ENCODE measurements around the gene MERTK.

MERTK gene

DNA sequence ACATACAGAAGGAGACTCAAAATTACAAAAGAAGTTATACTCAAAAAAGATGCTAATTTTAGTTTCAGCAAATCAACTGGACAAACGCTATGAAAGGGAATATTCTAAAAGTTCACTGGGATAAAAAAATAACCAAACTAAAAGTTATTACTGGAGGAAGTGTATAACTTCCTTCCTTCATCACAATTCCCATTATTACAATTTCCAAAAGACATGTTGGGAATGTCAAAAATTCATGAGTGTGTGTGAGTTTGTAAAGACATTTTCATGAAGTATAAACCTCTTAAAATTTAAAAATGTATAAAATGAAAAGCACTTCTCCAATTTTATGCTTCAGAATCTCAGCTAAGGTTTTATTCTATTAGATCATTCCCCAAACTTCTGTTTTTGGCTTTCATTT is 67.8 kb downstream of the MERTK start:
- Histone ChIP-seq H3K36me3 (ENCODE audit: insufficient read depth, low read length) (no peaks in the 10 kb centered on the region), H3K9ac (ENCODE audit: low read depth, low read length) (no peak overlapping the region), H3K9me3 (ENCODE audit: control insufficient read depth, insufficient read depth, low read length) (no peaks in the 10 kb centered on the region), H3K4me1 (ENCODE audit: insufficient read depth, low read length) (no peaks in the 10 kb centered on the region)

DNA sequence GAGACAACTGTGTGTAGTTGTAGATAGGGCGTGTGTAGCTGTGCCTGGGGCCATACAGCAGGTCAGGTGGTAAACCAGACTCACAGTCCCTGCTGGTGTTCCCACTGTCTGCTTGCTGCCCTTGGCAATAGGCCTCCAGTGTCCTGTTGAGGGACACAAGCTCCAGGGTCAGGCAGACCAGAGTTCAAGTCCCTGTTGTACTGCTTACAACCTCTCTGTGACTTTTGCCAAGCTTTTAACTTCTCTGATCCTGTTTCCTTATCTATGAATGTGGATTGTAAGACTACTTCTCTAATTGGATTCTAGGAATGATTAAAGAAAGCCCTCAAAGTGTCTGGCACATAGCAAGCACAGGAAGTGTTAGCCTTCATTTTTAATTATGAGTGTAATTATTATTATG is 68.6 kb downstream of the MERTK start:
- no peak overlapping the region for H3K9ac ChIP-seq (ENCODE audit: low read depth, low read length)
- no peaks in the 10 kb centered on the region for H3K9me3 ChIP-seq (ENCODE audit: control insufficient read depth, insufficient read depth, low read length)
- no peaks in the 10 kb centered on the region for H3K4me1 ChIP-seq (ENCODE audit: insufficient read depth, low read length)
- H3K36me3 ChIP-seq (ENCODE audit: insufficient read depth, low read length), result no peaks in the 10 kb centered on the region

DNA sequence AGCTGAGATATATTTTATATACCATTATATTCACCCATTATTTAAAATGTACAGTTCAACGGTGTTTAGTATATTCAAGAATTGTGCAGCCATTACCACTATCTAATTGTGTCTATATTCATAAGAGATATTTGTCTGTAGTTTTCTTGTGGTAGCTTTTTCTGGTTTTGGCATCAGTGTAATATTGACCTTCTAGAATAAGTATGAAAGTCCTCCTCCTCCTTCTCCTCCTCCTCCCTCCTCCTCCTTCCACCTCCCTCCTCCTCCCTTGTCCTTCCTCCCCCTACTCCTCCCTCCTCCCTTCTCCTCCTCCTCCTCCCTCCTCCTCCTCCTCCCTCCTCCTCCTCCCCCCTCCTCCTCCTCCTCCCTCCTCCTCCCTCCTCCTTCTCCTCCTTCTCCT is 72.0 kb downstream of the MERTK start:
- no peaks in the 10 kb centered on the region for H3K9me3 ChIP-seq (ENCODE audit: control insufficient read depth, insufficient read depth, low read length)
- no peaks in the 10 kb centered on the region; the same call in 1 of the 2 replicates for H3K4me1 ChIP-seq (ENCODE audit: insufficient read depth, low read length)
- no peak overlapping the region for H3K9ac ChIP-seq (ENCODE audit: low read depth, low read length)
- H3K36me3 ChIP-seq (ENCODE audit: insufficient read depth, low read length), result no peaks in the 10 kb centered on the region

DNA sequence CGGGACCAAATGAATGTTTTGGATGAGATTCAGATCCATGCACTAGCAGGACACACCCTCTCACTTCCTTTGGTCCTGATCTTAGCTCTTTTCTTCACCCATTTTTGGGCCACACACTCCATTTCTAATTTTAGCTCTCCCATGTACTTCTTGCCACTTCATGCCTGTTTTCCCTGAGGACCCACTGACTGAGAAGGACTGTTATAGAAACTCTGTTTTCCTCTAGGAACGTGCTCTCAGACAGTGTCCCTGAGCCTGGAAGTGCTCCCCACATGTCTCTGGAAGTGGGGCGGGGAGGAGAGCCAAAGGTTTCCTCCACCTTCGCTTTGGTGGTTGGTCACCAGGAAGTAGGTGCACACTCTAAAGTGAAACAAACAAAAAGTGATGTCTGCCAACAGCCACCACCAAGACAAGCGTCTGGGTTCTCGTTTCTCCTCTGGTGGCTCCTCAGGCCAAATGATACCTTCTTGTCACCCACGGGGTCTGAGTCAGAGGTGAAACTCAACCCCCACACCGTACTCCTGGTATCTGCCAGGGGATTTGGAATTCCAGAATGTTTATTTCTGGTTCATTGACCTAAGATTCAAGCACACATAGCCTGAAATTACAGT is 74.7 kb downstream of the MERTK start:
- H3K36me3 ChIP-seq (ENCODE audit: insufficient read depth, low read length), result no peaks in the 10 kb centered on the region
- no peak overlapping the region for H3K9ac ChIP-seq (ENCODE audit: low read depth, low read length)
- 0 out of 2 replicates have a peak, but pooled peaks cover 7% of the 10 kb centered on the region for H3K9me3 ChIP-seq (ENCODE audit: control insufficient read depth, insufficient read depth, low read length)
- H3K4me1 ChIP-seq (ENCODE audit: insufficient read depth, low read length), result no peaks in the 10 kb centered on the region; the same call in 1 of the 2 replicates

DNA sequence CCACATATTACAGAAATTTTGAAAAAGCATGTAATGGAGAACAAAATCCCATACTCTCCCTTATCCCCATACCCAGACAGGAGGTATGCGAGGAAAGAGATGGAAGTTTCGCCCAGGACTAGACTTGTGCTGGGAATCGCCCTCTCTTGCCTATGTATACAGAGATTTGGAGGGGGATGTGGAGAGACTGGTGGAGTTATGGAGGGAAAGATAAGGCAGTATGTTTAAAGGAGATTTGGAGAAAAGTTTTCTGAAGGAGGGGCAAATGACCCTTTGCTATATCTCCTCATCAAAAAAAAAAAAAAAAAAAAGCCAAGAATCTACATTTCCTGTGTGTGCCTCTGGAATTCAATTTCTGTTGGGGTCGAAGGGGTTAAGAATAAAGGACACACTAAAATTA is 75.3 kb downstream of the MERTK start:
- H3K36me3 ChIP-seq (ENCODE audit: insufficient read depth, low read length), result no peaks in the 10 kb centered on the region
- 0 out of 2 replicates have a peak, but pooled peaks cover 7% of the 10 kb centered on the region for H3K9me3 ChIP-seq (ENCODE audit: control insufficient read depth, insufficient read depth, low read length)
- no peaks in the 10 kb centered on the region; the same call in 1 of the 2 replicates for H3K4me1 ChIP-seq (ENCODE audit: insufficient read depth, low read length)
- no peak overlapping the region for H3K9ac ChIP-seq (ENCODE audit: low read depth, low read length)

DNA sequence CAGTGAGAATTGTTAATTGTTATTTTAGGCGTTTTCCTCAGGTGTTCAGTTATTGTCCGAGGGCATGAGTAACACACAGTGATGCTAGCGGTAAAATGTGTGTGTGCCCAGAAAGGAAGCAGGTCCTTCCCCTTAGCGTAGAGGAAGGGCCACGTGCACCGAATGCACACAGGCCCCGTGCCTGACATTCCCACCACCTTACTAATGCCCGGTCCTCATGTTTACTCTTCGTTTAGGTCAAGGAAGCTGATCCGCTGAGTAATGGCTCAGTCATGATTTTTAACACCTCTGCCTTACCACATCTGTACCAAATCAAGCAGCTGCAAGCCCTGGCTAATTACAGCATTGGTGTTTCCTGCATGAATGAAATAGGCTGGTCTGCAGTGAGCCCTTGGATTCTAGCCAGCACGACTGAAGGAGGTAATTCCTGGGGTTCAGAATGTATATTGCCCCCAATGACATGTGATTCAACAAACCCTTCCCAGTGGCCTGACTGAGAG is 76.7 kb downstream of the MERTK start:
- H3K9ac ChIP-seq (ENCODE audit: low read depth, low read length), result no peak overlapping the region
- no peaks in the 10 kb centered on the region for H3K36me3 ChIP-seq (ENCODE audit: insufficient read depth, low read length)
- no peaks in the 10 kb centered on the region; the same call in 1 of the 2 replicates for H3K4me1 ChIP-seq (ENCODE audit: insufficient read depth, low read length)
- H3K9me3 ChIP-seq (ENCODE audit: control insufficient read depth, insufficient read depth, low read length), result 0 out of 2 replicates have a peak, but pooled peaks cover 7% of the 10 kb centered on the region

DNA sequence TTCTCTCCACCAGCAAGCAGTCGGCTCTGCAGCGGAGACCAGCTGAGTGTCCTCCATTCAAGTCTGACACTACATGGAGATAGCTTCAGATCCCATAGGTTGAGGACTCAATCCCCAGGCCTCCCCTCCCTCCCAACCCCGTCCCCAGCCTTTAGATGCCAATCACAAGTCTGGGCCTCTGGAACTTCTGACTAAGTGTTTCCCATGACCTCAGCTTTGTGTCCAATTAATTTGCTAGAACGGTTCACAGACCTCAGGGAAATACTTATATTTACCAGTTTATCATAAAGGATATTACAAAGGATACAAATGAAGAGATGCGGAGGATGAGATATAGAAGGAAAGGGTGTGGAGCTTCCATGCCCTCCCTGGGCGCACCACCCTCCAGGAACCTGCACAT is 77.4 kb downstream of the MERTK start:
- Histone ChIP-seq H3K9me3 (ENCODE audit: control insufficient read depth, insufficient read depth, low read length) (0 out of 2 replicates have a peak, but pooled peaks cover 7% of the 10 kb centered on the region), H3K4me1 (ENCODE audit: insufficient read depth, low read length) (no peaks in the 10 kb centered on the region; the same call in 1 of the 2 replicates), H3K9ac (ENCODE audit: low read depth, low read length) (no peak overlapping the region), H3K36me3 (ENCODE audit: insufficient read depth, low read length) (no peaks in the 10 kb centered on the region)

DNA sequence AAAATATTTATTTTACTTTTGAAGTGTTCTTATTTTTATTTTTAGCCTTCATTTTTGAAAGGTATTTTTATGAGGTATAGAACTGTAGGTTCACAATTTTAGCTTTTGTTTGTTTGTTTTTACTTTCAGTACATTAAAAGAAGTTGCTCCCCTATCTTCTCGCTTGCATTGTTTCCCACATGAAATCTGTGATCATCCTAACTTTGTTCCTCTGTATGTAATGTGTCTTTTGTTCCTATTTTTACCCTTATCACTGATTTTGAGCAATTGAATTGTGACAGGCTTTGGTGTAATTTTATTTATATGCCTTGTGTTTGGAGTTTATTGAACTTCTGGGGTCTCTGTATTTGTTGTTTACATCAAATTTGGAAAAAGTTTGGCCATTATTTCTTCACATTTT is 78.8 kb downstream of the MERTK start:
- no peak overlapping the region for H3K9ac ChIP-seq (ENCODE audit: low read depth, low read length)
- H3K36me3 ChIP-seq (ENCODE audit: insufficient read depth, low read length), result no peaks in the 10 kb centered on the region
- 0 out of 2 replicates have a peak, but pooled peaks cover 7% of the 10 kb centered on the region for H3K9me3 ChIP-seq (ENCODE audit: control insufficient read depth, insufficient read depth, low read length)
- H3K4me1 ChIP-seq (ENCODE audit: insufficient read depth, low read length), result no peaks in the 10 kb centered on the region; the same call in 1 of the 2 replicates

DNA sequence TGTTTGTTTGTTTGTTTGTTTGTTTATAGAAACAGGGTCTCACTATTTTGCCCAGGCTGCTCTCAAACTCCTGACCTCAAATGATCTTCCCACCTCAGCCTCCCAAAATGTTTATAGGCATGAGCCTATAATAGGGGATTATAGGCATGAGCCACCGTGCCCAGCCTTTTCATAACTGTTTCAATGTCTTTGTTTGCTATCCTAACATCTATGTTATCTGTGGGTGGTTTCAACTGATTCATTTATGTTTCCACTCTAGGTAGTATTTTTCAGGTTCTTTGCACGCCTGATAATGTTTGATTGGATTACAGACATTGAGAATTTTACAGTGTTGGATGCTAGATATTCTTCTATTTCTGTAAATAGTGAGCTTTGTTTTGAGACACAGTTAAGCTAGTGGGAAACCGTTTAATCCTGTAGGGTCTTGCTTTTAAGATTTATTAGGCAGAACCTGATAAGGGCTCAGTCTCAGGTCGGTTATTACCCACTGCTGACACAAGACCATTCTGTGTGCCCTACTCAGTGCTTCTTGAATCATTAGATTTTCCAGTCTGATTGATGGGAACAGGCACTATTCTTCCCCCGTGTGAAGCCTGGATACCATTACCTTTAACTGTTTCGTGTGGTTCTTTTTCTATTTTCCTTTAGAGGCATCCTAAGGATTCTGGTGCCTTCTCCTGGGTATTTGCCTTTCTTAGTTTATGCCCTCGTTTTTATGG is 80.2 kb downstream of the MERTK start:
- Histone ChIP-seq H3K9me3 (ENCODE audit: control insufficient read depth, insufficient read depth, low read length) (0 out of 2 replicates have a peak, but pooled peaks cover 7% of the 10 kb centered on the region), H3K9ac (ENCODE audit: low read depth, low read length) (no peak overlapping the region), H3K4me1 (ENCODE audit: insufficient read depth, low read length) (no peaks in the 10 kb centered on the region; the same call in 1 of the 2 replicates), H3K36me3 (ENCODE audit: insufficient read depth, low read length) (no peaks in the 10 kb centered on the region)

DNA sequence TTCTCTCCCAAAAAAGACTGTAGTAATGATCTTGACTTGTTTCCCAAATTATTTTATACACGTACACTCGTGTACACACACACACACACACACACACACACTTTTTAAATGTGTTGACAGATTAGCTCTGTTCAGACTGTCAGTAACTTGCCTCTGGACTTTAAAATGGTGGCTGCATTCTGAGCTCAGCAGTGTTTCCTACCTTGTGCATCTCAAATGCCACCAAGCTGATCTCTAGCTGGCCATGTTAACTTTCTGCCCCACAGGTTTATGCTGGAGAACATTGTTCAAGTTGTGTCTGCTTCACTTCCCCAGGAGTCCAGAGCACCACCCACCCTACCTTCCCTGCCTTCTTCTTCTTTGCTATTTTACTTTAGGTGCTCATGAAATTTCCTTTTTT is 83.3 kb downstream of the MERTK start:
- H3K36me3 ChIP-seq (ENCODE audit: insufficient read depth, low read length), result no peaks in the 10 kb centered on the region
- no peaks in the 10 kb centered on the region for H3K4me1 ChIP-seq (ENCODE audit: insufficient read depth, low read length)
- 0 out of 2 replicates have a peak, but pooled peaks cover 7% of the 10 kb centered on the region for H3K9me3 ChIP-seq (ENCODE audit: control insufficient read depth, insufficient read depth, low read length)

DNA sequence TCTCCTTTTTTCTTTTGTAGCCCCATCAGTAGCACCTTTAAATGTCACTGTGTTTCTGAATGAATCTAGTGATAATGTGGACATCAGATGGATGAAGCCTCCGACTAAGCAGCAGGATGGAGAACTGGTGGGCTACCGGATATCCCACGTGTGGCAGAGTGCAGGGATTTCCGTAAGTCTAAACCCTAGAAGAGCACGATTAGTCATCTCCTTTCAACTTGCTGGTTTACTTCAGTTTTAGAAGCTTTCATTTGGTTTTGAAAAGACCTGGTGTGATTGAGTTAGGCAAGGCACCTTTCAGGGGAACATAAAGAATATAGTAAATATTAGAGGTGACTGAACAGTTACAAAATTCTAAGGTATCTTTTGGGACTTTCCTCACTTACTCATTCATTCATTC is 84.4 kb downstream of the MERTK start:
- H3K9ac ChIP-seq (ENCODE audit: low read depth, low read length), result no peak overlapping the region
- no peaks in the 10 kb centered on the region for H3K36me3 ChIP-seq (ENCODE audit: insufficient read depth, low read length)
- no peaks in the 10 kb centered on the region for H3K4me1 ChIP-seq (ENCODE audit: insufficient read depth, low read length)
- H3K9me3 ChIP-seq (ENCODE audit: control insufficient read depth, insufficient read depth, low read length), result no peaks in the 10 kb centered on the region

More for the DNA sequence above, 83.3 kb downstream of the MERTK start:
- H3K9ac ChIP-seq (ENCODE audit: low read depth, low read length), result no peak overlapping the region

DNA sequence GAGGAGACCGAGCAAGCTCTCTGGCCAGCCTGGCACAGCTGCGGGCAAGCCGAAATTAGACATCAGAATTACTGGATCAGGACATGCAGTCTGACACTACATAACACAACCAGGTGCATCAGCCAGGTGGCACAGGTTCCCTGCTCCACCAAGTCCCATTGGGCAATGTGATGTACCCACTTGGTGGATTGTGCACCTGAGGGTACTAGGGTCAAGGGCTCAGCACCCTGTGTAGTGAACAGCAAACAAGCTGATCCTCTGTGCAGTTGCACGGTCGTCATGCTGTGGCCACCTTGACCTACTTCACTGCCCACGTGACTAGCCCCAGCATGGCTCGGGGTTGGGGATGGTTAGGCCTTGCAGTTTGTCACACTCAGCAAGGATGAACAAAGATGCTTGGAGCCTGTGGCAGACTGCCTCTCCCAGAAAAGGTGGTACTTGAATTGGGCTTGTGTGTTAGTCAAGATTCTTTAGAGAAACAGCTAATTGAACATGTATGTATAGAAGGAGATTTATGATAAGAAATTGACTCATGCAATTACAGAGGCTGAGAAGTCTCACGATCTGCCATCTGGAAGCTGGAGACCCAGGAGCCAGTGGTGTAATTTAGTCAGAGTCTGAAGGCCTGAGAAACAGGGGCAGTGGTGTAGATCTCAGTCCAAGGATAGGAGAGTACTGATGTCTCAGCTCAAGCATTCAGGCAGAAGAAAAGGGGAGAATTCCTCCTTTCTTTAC is 85.2 kb downstream of the MERTK start:
- H3K4me1 ChIP-seq (ENCODE audit: insufficient read depth, low read length), result no peaks in the 10 kb centered on the region
- no peaks in the 10 kb centered on the region for H3K36me3 ChIP-seq (ENCODE audit: insufficient read depth, low read length)
- no peaks in the 10 kb centered on the region for H3K9me3 ChIP-seq (ENCODE audit: control insufficient read depth, insufficient read depth, low read length)
- no peak overlapping the region for H3K9ac ChIP-seq (ENCODE audit: low read depth, low read length)

DNA sequence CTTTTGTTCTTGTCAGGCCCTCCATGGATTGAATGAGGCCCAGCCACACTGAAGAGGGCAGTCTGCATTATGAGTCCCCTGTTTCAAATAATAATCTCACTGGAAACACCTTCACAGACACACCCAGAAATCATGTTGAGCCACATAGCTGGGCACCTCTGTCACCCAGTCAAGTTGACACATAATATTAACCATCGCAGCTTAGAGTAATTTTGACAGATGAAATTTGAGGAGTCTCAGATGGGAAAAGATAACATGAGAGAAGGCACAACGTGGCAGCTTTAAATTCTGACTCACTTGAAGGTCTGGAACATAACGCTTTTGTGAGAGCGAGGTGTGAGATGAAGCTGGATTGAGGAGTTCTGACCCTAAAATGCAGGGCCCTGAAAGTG is 85.8 kb downstream of the MERTK start:
- H3K9me3 ChIP-seq (ENCODE audit: control insufficient read depth, insufficient read depth, low read length), result no peaks in the 10 kb centered on the region
- H3K4me1 ChIP-seq (ENCODE audit: insufficient read depth, low read length), result no peaks in the 10 kb centered on the region
- H3K9ac ChIP-seq (ENCODE audit: low read depth, low read length), result no peak overlapping the region
- no peaks in the 10 kb centered on the region for H3K36me3 ChIP-seq (ENCODE audit: insufficient read depth, low read length)

DNA sequence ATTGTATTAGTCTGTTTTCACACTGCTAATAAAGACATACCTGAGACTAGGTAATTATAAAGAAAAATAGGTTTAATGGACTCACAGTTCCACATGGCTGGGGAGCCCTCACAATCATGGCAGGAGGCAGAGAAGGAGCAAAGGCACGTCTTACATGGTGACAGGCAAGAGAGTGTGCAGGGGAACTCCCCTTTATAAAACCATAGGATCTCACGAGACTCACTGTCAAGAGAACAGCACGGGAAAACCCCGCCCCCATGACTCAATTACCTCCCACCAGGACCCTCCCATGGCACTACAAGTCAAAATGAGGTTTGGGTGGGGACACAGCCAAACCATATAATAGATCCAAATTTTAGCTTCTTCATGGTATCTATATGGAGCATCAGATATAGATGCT is 87.1 kb downstream of the MERTK start:
- Histone ChIP-seq H3K9ac (ENCODE audit: low read depth, low read length) (no peak overlapping the region), H3K9me3 (ENCODE audit: control insufficient read depth, insufficient read depth, low read length) (no peaks in the 10 kb centered on the region), H3K36me3 (ENCODE audit: insufficient read depth, low read length) (no peaks in the 10 kb centered on the region), H3K4me1 (ENCODE audit: insufficient read depth, low read length) (no peaks in the 10 kb centered on the region)
